Loucy (cell line): ENCODE data around the gene FER.
A peak's percentile ranks its signal among the peaks of the same experiment; 100 is the strongest.

ENCODE experiments used
- H2AFZ ChIP-seq: fragments of 200-600 bp; sonication (generic); 2 replicates; pipeline ENCODE4 v1.6.0; 2016; ENCODE audit warnings: antibody characterized with exemption, mild to moderate bottlenecking, low read length, moderate library complexity
- H3F3A ChIP-seq: fragments of 200-600 bp; 2 replicates; pipeline ENCODE4 v1.6.0; 2016; ENCODE audit warnings: antibody characterized with exemption, low read depth, mild to moderate bottlenecking
- H3K27me3 ChIP-seq: fragments of 200-600 bp; sonication (generic); 2 replicates; pipeline ENCODE4 v1.6.1; 2014; ENCODE audit warnings: low read length, mild to moderate bottlenecking; ENCODE audit not compliant: insufficient read depth, poor library complexity, severe bottlenecking
- H3K36me3 ChIP-seq: fragments of 200-600 bp; sonication (generic); 2 replicates; pipeline ENCODE4 v1.6.1; 2016; ENCODE audit warnings: low read length; ENCODE audit not compliant: insufficient read depth
- H3K4me1 ChIP-seq: fragments of 200-600 bp; sonication (generic); 2 replicates; pipeline ENCODE4 v1.5.1; 2014; ENCODE audit warnings: low read length, mild to moderate bottlenecking; ENCODE audit not compliant: insufficient read depth, poor library complexity, severe bottlenecking
- H3K4me2 ChIP-seq: fragments of 200-600 bp; sonication (generic); 2 replicates; pipeline ENCODE4 v1.6.0; 2014; ENCODE audit warnings: antibody characterized with exemption, low read length, low read depth, mild to moderate bottlenecking; ENCODE audit not compliant: poor library complexity, severe bottlenecking
- H3K4me3 ChIP-seq: fragments of 200-600 bp; sonication (generic); 2 replicates; pipeline ENCODE4 v1.5.1; 2014; ENCODE audit warnings: low read length, mild to moderate bottlenecking, mixed read lengths; ENCODE audit not compliant: poor library complexity, severe bottlenecking
- H3K79me2 ChIP-seq: fragments of 200-600 bp; sonication (generic); 2 replicates; pipeline ENCODE4 v1.6.1; 2014; ENCODE audit warnings: low read length; ENCODE audit not compliant: insufficient read depth
- H3K9ac ChIP-seq: fragments of 200-600 bp; sonication (generic); 2 replicates; pipeline ENCODE4 v1.6.0; 2014; ENCODE audit warnings: mild to moderate bottlenecking, low read depth, low read length, moderate library complexity; ENCODE audit not compliant: poor library complexity, severe bottlenecking
- H3K9me2 ChIP-seq: fragments of 200-600 bp; sonication (generic); replicated peaks from 2 replicates; pipeline ENCODE4 v1.6.1; 2016; ENCODE audit warnings: low read depth, low read length, mixed read lengths
- H3K9me3 ChIP-seq: fragments of 200-600 bp; sonication (generic); 2 replicates; pipeline ENCODE4 v1.6.1; 2014; ENCODE audit warnings: mild to moderate bottlenecking, antibody characterized with exemption, low read length, low read depth; ENCODE audit not compliant: insufficient read depth
- H4K20me1 ChIP-seq: fragments of 200-600 bp; sonication (generic); 2 replicates; pipeline ENCODE4 v1.6.0; 2014; ENCODE audit warnings: antibody characterized with exemption, low read length, mild to moderate bottlenecking; ENCODE audit not compliant: insufficient read depth, poor library complexity, severe bottlenecking
- EZH2phosphoT487 ChIP-seq: fragments of 200-600 bp; IDR thresholded peaks from 2 replicates; pipeline ENCODE4 v1.6.1; 2018; ENCODE audit warnings: antibody characterized with exemption, mild to moderate bottlenecking, moderate library complexity, borderline replicate concordance
- TF ChIP-seq, protein P1 (sequence below): fragments of 200-600 bp; sonication (generic); conservative IDR thresholded peaks from 2 replicates; pipeline ENCODE4 v1.5.1; 2014; ENCODE audit warnings: mild to moderate bottlenecking, antibody characterized with exemption, low read length

The FER gene

GRCh38 chr5:108947164-108947563, 199.5 kb downstream of the FER start:
- H4K20me1 ChIP-seq: no peaks in the 10 kb centered on the region
- no peaks in the 10 kb centered on the region for H3K27me3 ChIP-seq
- H3K36me3 ChIP-seq: peaks cover 6% of the 10 kb centered on the region; the same call in 1 of the 2 replicates
- H3K9me2 ChIP-seq: no peaks in the 10 kb centered on the region
- H3F3A ChIP-seq: no peaks in the 10 kb centered on the region
- no peak overlapping the region for H3K4me2 ChIP-seq
- no peak overlapping the region for H2AFZ ChIP-seq
- no peak for TF ChIP-seq EZH2phosphoT487
- TF ChIP-seq, protein P1, sequence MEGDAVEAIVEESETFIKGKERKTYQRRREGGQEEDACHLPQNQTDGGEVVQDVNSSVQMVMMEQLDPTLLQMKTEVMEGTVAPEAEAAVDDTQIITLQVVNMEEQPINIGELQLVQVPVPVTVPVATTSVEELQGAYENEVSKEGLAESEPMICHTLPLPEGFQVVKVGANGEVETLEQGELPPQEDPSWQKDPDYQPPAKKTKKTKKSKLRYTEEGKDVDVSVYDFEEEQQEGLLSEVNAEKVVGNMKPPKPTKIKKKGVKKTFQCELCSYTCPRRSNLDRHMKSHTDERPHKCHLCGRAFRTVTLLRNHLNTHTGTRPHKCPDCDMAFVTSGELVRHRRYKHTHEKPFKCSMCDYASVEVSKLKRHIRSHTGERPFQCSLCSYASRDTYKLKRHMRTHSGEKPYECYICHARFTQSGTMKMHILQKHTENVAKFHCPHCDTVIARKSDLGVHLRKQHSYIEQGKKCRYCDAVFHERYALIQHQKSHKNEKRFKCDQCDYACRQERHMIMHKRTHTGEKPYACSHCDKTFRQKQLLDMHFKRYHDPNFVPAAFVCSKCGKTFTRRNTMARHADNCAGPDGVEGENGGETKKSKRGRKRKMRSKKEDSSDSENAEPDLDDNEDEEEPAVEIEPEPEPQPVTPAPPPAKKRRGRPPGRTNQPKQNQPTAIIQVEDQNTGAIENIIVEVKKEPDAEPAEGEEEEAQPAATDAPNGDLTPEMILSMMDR: no peak
- H3K9me3 ChIP-seq: no peaks in the 10 kb centered on the region
- H3K79me2 ChIP-seq: 0 out of 2 replicates have a peak, but pooled peaks cover 6% of the 10 kb centered on the region
- peaks cover 7% of the 10 kb centered on the region for H3K4me1 ChIP-seq
- no peak overlapping the region for H3K4me3 ChIP-seq
- no peak overlapping the region for H3K9ac ChIP-seq

DNA sequence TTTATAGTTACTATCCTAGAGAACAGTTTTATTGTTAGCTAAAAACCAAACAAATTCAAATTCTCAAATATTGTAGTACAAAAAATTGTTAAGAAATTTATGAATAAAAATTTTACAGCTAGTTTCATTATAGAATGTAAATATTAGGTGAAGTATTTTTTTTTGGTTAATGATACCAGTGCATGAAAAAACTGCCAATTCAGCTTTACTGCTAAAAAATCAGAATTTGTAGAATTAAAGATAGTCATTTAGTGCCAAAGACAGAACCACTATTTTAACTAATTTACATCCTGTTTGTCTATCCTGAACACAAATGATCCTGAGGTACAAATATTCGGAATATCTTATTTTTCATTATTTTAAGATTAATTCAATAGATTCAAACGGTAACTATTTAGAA, 202.6 kb downstream of the FER start:
- no peaks in the 10 kb centered on the region for H3K9me2 ChIP-seq
- no peaks in the 10 kb centered on the region for H4K20me1 ChIP-seq
- H3K4me2 ChIP-seq: peak overlapping the region; percentile 28
- H3K4me1 ChIP-seq: peaks cover 23% of the 10 kb centered on the region
- no peaks in the 10 kb centered on the region for H3K9me3 ChIP-seq
- no peak overlapping the region for H3K9ac ChIP-seq
- no peak overlapping the region for H3K4me3 ChIP-seq
- 0 out of 2 replicates have a peak, but pooled peaks cover under 1% of the 10 kb centered on the region for H3K79me2 ChIP-seq
- no peak overlapping the region for H2AFZ ChIP-seq
- TF ChIP-seq EZH2phosphoT487: no peak
- TF ChIP-seq, protein P1: no peak
- no peaks in the 10 kb centered on the region for H3F3A ChIP-seq
- peaks cover 6% of the 10 kb centered on the region; the same call in 1 of the 2 replicates for H3K36me3 ChIP-seq
- no peaks in the 10 kb centered on the region for H3K27me3 ChIP-seq

DNA sequence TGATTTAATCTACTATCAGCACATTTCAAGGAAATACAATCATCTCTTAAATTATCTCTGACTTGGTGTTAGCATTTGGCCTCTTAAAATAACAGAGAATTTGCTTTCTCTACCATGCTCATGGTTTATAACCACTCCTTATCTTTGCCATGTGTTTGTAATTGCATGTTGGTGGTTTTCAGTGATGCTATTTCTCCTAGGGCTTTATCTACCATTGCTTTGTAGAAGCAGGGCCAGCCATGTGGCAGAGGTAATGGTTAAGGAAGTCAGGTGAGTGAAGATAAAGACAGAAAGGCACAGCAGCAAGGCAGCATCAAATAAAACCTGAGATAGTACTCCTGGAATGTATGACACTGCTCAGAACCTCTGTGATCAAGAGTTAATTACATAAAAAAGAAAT, 206.2 kb downstream of the FER start:
- Histone ChIP-seq H3F3A (no peaks in the 10 kb centered on the region), H2AFZ (no peak overlapping the region), H4K20me1 (no peaks in the 10 kb centered on the region), H3K36me3 (no peaks in the 10 kb centered on the region), H3K4me3 (no peak overlapping the region), H3K4me2 (peak overlapping the region; percentile 33), H3K9me3 (no peaks in the 10 kb centered on the region), H3K27me3 (no peaks in the 10 kb centered on the region), H3K4me1 (peaks cover 23% of the 10 kb centered on the region), H3K79me2 (no peaks in the 10 kb centered on the region), H3K9ac (no peak overlapping the region), H3K9me2 (no peaks in the 10 kb centered on the region)
- TF ChIP-seq, protein P1: no peak
- no peak; the same call in 1 of the 2 replicates for TF ChIP-seq EZH2phosphoT487
